ENCODE results near the gene SOX8. TPM values are rescaled to one million over a fixed set of nuclear protein-coding genes. Genes with fewer than 3 reads are reported as not detected.

Gene SOX8
- total RNA-seq, 1 experiment from 2014 or later: 1.4 TPM

DNA sequence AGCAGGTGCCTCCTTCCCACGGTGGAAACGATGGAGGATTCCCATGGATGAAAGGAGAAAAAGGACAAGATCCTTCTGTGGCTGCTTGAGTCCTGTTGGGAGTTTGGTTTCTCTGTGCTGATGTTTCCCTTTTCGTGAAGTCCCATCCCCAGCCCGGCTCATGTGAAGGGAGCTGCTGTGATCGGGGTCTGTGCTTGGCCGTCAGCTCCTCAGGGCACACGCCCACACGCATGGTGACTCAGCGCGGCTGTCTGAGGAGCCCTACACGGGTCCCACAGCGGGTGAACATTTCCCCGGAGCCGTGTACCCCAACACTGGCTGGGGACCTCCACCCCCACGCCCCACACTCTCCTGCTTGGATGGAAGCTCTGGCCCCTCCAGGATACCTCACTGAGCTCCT, 46.5 kb downstream of the SOX8 start:
- CTCF ChIA-PET: interaction anchor here (0.6 kb wide), 1 partner anchor 540 kb away, joined by 3 read pairs; no protein-coding TSS in a partner anchor
- H3K27ac ChIP-seq (ENCODE audit: low read depth, low read length, poor library complexity, severe bottlenecking): no peak overlapping the region
- no peaks in the 10 kb centered on the region for H3K27me3 ChIP-seq (replicated peaks; ENCODE audit: insufficient read depth, low read depth, low read length, poor library complexity)
- no TSS peak for BruUV-seq (replicated peaks)
- H3K4me3 ChIP-seq (ENCODE audit: low read depth, low read length, poor library complexity, severe bottlenecking): no peak overlapping the region
- H3K9me3 ChIP-seq (ENCODE audit: low read depth, low read length, poor library complexity, severe bottlenecking): no peaks in the 10 kb centered on the region
- peak; percentile 49 for DNase-seq (ENCODE audit: low spot score)
- TF ChIP-seq EZH2 (IDR thresholded peaks at IDR 0.05; ENCODE audit: borderline replicate concordance, low read depth, low read length, poor library complexity, severe bottlenecking): no peak
- no peak for TF ChIP-seq CTCF (conservative IDR thresholded peaks at IDR 0.05; ENCODE audit: low read depth, low read length)
- intact Hi-C loops (cut with micrococcal nuclease; ENCODE audit: unreplicated experiment): no loop called here
- POLR2A ChIA-PET (ENCODE audit: low non-redundant PET): no interaction called here
- no peaks in the 10 kb centered on the region for H3K36me3 ChIP-seq (ENCODE audit: insufficient read depth, low read length, poor library complexity, severe bottlenecking)
- H3K4me1 ChIP-seq (ENCODE audit: insufficient read depth, low read length, poor library complexity, severe bottlenecking): no peaks in the 10 kb centered on the region

DNA sequence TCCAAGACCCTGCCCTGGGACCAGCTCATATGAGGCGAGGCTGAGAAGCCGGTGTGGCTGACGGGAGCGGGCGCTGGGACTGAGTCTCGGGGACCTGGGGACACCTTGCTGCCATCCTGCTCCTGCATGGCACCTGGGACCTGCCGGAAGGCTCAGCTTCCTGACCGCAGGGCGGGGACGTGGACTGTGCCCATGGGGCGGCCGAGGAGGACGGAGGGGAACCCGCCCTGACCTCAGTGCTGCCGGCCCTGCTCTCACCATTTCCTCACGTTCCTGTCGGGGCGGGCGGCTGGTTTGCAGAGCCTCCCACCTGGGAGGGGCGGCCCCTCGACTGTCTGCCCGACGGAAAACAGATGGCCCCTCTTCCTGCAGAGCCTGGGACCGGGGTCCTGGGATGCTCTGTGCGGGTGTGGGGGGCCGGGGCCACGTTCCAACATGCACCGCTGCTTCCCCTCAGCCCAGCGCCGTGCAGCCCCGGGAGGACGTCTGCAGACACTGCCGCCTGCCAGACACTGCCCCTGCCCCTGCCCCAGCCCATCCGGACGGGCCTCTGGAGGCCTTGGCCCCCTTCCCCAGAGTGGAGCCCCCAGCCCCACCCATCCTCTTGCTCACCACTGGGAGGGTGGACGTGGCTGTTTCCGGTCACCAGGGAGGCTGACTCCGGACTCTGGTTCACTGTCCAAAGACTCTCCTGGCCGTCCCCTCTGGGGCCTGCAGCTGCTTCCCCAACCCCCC, 47.1 kb downstream of the SOX8 start:
- intact Hi-C loops (cut with micrococcal nuclease; ENCODE audit: unreplicated experiment): no loop called here
- ChIA-PET POLR2A (ENCODE audit: low non-redundant PET) (no interaction called here), CTCF (interaction anchor here (0.6 kb wide), 1 partner anchor 541 kb away, joined by 3 read pairs; no protein-coding TSS in a partner anchor)
- no peak for DNase-seq (ENCODE audit: low spot score)
- TF ChIP-seq EZH2 (IDR thresholded peaks at IDR 0.05; ENCODE audit: borderline replicate concordance, low read depth, low read length, poor library complexity, severe bottlenecking): no peak
- no peak for TF ChIP-seq CTCF (conservative IDR thresholded peaks at IDR 0.05; ENCODE audit: low read depth, low read length)
- Histone ChIP-seq H3K36me3 (ENCODE audit: insufficient read depth, low read length, poor library complexity, severe bottlenecking) (no peaks in the 10 kb centered on the region), H3K27ac (ENCODE audit: low read depth, low read length, poor library complexity, severe bottlenecking) (no peak overlapping the region), H3K4me3 (ENCODE audit: low read depth, low read length, poor library complexity, severe bottlenecking) (no peak overlapping the region), H3K27me3 (replicated peaks; ENCODE audit: insufficient read depth, low read depth, low read length, poor library complexity) (no peaks in the 10 kb centered on the region), H3K9me3 (ENCODE audit: low read depth, low read length, poor library complexity, severe bottlenecking) (no peaks in the 10 kb centered on the region), H3K4me1 (ENCODE audit: insufficient read depth, low read length, poor library complexity, severe bottlenecking) (no peaks in the 10 kb centered on the region)
- BruUV-seq (replicated peaks): no TSS peak

DNA sequence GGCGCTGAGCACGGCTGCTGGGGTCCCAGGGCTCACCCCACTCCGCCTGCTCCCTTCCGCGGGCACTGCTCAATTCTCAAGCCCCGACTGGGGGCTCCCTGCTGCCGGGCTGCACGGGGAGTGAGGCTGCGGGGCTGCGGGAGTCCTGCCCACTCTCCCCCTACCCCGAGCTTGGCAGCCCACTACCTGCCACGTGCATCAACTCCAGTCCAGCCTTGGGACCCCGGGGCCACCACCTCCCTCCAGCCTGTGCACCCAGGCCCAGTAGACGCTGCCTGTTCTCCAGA, 47.6 kb downstream of the SOX8 start:
- Histone ChIP-seq H3K36me3 (ENCODE audit: insufficient read depth, low read length, poor library complexity, severe bottlenecking) (no peaks in the 10 kb centered on the region), H3K4me1 (ENCODE audit: insufficient read depth, low read length, poor library complexity, severe bottlenecking) (no peaks in the 10 kb centered on the region), H3K4me3 (ENCODE audit: low read depth, low read length, poor library complexity, severe bottlenecking) (no peak overlapping the region), H3K27ac (ENCODE audit: low read depth, low read length, poor library complexity, severe bottlenecking) (no peak overlapping the region), H3K27me3 (replicated peaks; ENCODE audit: insufficient read depth, low read depth, low read length, poor library complexity) (no peaks in the 10 kb centered on the region), H3K9me3 (ENCODE audit: low read depth, low read length, poor library complexity, severe bottlenecking) (no peaks in the 10 kb centered on the region)
- ChIA-PET CTCF (no interaction called here), POLR2A (ENCODE audit: low non-redundant PET) (no interaction called here)
- TF ChIP-seq CTCF (conservative IDR thresholded peaks at IDR 0.05; ENCODE audit: low read depth, low read length) (no peak), EZH2 (IDR thresholded peaks at IDR 0.05; ENCODE audit: borderline replicate concordance, low read depth, low read length, poor library complexity, severe bottlenecking) (no peak)
- BruUV-seq (replicated peaks): no TSS peak
- intact Hi-C loops (cut with micrococcal nuclease; ENCODE audit: unreplicated experiment): no loop called here
- no peak for DNase-seq (ENCODE audit: low spot score)
